DMS153 treated with DMSO at 0.1 percent for 48 hours (cell line): ENCODE data around the gene TBC1D13.
"Not testable (repeated sequence)": the region's sequence is repeated elsewhere in the genome, so short reads cannot be mapped to it uniquely, and the experiment has no call there.

Source experiments
- DNase-seq: peaks from one replicate; lab custom pipeline; 2025; ENCODE audit not compliant: unreplicated experiment; lab: John Stamatoyannopoulos, UW

The TBC1D13 gene

GRCh38 chr9:128782669-128783068 is 4.4 kb upstream of the TBC1D13 start:
- DNase-seq, result no peak

- no peak for DNase-seq
Observed at GRCh38 chr9:128785427-128785826, 1.6 kb upstream of the TBC1D13 start.

GRCh38 chr9:128787659-128788058 is 606 bp downstream of the TBC1D13 start:
- DNase-seq, result no peak

GRCh38 chr9:128788445-128788844 is 1.4 kb downstream of the TBC1D13 start:
- no peak for DNase-seq

- DNase-seq, result no peak
Observed at GRCh38 chr9:128790536-128790935, 3.5 kb downstream of the TBC1D13 start.

GRCh38 chr9:128792134-128792533 is 5.1 kb downstream of the TBC1D13 start:
- DNase-seq, result no peak

- DNase-seq, result no peak
Observed at GRCh38 chr9:128792978-128793686, 6.1 kb downstream of the TBC1D13 start.

GRCh38 chr9:128794961-128795360 is 7.9 kb downstream of the TBC1D13 start:
- DNase-seq, result not testable (repeated sequence)

- DNase-seq, result no peak
Observed at GRCh38 chr9:128798896-128799295, 11.8 kb downstream of the TBC1D13 start.

GRCh38 chr9:128800061-128800460 is 13.0 kb downstream of the TBC1D13 start:
- no peak for DNase-seq

GRCh38 chr9:128802482-128802881 is 15.4 kb downstream of the TBC1D13 start:
- DNase-seq, result no peak

GRCh38 chr9:128805661-128806060 is 18.6 kb downstream of the TBC1D13 start:
- DNase-seq, result no peak

GRCh38 chr9:128807827-128808226 is 20.8 kb downstream of the TBC1D13 start:
- no peak for DNase-seq

- no peak for DNase-seq
Observed at GRCh38 chr9:128808543-128808942, 21.5 kb downstream of the TBC1D13 start.

- no peak for DNase-seq
Observed at GRCh38 chr9:128809036-128809599, 22.1 kb downstream of the TBC1D13 start.

GRCh38 chr9:128809831-128810230 is 22.8 kb downstream of the TBC1D13 start:
- DNase-seq, result no peak

GRCh38 chr9:128810873-128811272 is 23.8 kb downstream of the TBC1D13 start:
- DNase-seq, result no peak

GRCh38 chr9:128818099-128818838 is 31.2 kb downstream of the TBC1D13 start, which contains the start of gene ENDOG:
Gene ENDOG, plus strand, starts transcription at chr9:128818500. Its CDS starts 185 bp downstream, at chr9:128818685.
- peak; percentile 96 for DNase-seq

- no peak for DNase-seq
Observed at GRCh38 chr9:128818839-128819715, 32.0 kb downstream of the TBC1D13 start.

GRCh38 chr9:128819716-128820664 is 32.9 kb downstream of the TBC1D13 start:
- DNase-seq, result peak; percentile 23
